ENCODE results near the gene BARHL1.

The BARHL1 gene

DNA sequence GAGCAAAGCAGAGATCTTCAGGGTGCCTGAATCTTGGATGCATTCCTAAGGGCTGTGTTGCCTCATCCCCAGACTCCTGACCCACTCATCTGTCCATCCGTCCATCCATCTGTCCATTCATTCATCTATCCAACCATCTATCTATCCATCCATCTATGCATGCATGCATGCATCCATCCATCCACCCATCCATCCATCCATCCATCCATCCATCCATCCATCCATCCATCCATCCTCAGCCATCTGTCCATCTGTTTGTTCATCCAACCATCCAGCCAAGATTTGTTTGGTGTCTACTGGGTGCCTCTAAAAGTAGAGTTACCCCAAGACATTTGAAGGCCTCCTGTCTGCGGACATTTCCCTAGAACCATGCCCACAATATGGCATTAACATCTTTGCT, 27.7 kb upstream of the BARHL1 start:
- TF ChIP-seq CTCF (IDR thresholded peaks at IDR 0.05; ENCODE audit: control extremely low read depth, extremely low read depth, low read depth, missing control alignments) = no peak
- ChIA-PET CTCF (no interaction called here), POLR2A (no interaction called here)
- no peak for DNase-seq (ENCODE audit: extremely low spot score)

GRCh38 chr9:132555528-132555927, 26.9 kb upstream of the BARHL1 start:
- TF ChIP-seq CTCF (IDR thresholded peaks at IDR 0.05; ENCODE audit: control extremely low read depth, extremely low read depth, low read depth, missing control alignments) = no peak
- DNase-seq (ENCODE audit: extremely low spot score) = no peak
- CTCF ChIA-PET = no interaction called here
- POLR2A ChIA-PET = no interaction called here

DNA sequence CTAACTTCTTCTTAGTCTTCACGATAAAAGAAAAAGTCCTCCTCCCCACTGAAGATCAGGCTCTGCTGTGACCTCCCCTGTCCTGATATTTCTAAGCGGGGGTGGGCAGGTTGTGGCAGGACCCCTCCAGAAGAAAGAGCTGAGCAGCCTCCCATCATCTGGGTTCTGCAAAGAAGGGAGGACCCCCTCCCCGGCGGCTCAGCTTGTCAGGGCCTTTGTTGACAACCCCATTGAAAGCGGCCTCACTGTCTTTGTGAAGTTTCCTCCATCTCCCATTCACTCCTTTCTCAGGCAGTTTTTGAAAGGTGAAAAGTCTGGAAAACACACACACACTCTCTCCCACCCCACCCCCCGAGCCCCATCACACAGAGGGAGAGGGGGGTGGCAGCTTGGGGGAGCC, 26.2 kb upstream of the BARHL1 start:
- ChIA-PET CTCF (no interaction called here), POLR2A (no interaction called here)
- no peak for DNase-seq (ENCODE audit: extremely low spot score)
- no peak for TF ChIP-seq CTCF (IDR thresholded peaks at IDR 0.05; ENCODE audit: control extremely low read depth, extremely low read depth, low read depth, missing control alignments)

GRCh38 chr9:132556714-132557113, 25.7 kb upstream of the BARHL1 start:
- ChIA-PET CTCF (no interaction called here), POLR2A (no interaction called here)
- DNase-seq (ENCODE audit: extremely low spot score) = no peak
- no peak for TF ChIP-seq CTCF (IDR thresholded peaks at IDR 0.05; ENCODE audit: control extremely low read depth, extremely low read depth, low read depth, missing control alignments)

GRCh38 chr9:132557159-132557558, 25.2 kb upstream of the BARHL1 start:
- TF ChIP-seq CTCF (IDR thresholded peaks at IDR 0.05; ENCODE audit: control extremely low read depth, extremely low read depth, low read depth, missing control alignments) = no peak
- ChIA-PET POLR2A (no interaction called here), CTCF (no interaction called here)
- no peak for DNase-seq (ENCODE audit: extremely low spot score)

DNA sequence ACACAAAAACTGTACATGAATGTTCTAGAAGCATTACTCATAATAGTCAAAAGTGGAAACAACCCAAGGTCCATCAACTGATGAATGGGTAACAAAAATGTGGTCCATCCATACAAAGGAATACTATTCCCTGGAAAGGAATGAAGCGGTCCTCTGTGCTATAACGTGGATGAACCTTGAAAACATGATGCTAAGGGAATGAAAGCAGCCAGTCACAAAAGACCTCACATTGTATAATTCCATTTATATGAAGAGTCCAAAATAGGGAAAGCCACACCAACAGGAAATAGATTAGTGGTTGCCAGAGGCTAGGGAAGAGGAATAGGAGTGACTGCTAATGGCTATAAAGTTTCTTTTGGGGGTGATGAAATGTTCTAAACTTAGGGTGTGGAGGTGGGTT, 22.7 kb upstream of the BARHL1 start:
- ChIA-PET CTCF (no interaction called here), POLR2A (no interaction called here)
- no peak for DNase-seq (ENCODE audit: extremely low spot score)
- no peak for TF ChIP-seq CTCF (IDR thresholded peaks at IDR 0.05; ENCODE audit: control extremely low read depth, extremely low read depth, low read depth, missing control alignments)

GRCh38 chr9:132560616-132561202, 21.7 kb upstream of the BARHL1 start:
- ChIA-PET POLR2A (no interaction called here), CTCF (no interaction called here)
- no peak for TF ChIP-seq CTCF (IDR thresholded peaks at IDR 0.05; ENCODE audit: control extremely low read depth, extremely low read depth, low read depth, missing control alignments)
- DNase-seq (ENCODE audit: extremely low spot score) = no peak

Measured in GM10248 (cell line).